ENCODE results near the gene MAST4. TPM values are rescaled to one million over a fixed set of nuclear protein-coding genes. Genes with fewer than 3 reads are reported as not detected.

Gene MAST4
- total RNA-seq, 1 donor from 2014 or later = 10.5 TPM

DNA sequence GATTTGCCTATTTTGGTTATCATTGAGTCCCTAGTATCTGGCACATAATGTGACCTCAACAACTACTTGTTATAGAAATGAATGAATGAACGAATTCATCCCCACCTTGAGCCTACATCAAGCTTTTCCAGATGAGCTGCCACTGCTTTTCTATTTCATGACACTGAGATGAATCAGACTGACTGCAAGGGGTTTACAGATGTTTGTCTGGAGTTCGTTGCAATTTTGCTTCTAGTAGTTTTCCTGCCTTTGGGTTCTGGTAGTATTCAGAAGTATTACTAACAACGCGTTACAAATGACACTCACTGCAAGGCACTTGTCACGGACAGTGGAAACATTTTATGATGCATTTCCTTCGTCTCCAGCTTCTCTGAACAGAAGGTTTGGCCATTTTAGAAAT is 378.1 kb downstream of the MAST4 start:
- no peak for DNase-seq (ENCODE audit: extremely low spot score, unreplicated experiment)
- H3K9me3 Mint-ChIP-seq (ENCODE audit: unreplicated experiment) = no peaks in the 10 kb centered on the region
- TF ChIP-seq, protein P1, sequence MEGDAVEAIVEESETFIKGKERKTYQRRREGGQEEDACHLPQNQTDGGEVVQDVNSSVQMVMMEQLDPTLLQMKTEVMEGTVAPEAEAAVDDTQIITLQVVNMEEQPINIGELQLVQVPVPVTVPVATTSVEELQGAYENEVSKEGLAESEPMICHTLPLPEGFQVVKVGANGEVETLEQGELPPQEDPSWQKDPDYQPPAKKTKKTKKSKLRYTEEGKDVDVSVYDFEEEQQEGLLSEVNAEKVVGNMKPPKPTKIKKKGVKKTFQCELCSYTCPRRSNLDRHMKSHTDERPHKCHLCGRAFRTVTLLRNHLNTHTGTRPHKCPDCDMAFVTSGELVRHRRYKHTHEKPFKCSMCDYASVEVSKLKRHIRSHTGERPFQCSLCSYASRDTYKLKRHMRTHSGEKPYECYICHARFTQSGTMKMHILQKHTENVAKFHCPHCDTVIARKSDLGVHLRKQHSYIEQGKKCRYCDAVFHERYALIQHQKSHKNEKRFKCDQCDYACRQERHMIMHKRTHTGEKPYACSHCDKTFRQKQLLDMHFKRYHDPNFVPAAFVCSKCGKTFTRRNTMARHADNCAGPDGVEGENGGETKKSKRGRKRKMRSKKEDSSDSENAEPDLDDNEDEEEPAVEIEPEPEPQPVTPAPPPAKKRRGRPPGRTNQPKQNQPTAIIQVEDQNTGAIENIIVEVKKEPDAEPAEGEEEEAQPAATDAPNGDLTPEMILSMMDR (IDR thresholded peaks at IDR 0.05) = no peak
- no peak overlapping the region for H3K27ac Mint-ChIP-seq (ENCODE audit: unreplicated experiment)
- no peaks in the 10 kb centered on the region for H3K4me1 Mint-ChIP-seq (ENCODE audit: unreplicated experiment)
- H3K27me3 Mint-ChIP-seq (ENCODE audit: unreplicated experiment) = peaks cover 4% of the 10 kb centered on the region
- no peaks in the 10 kb centered on the region for H3K36me3 Mint-ChIP-seq (ENCODE audit: unreplicated experiment)
- no peak overlapping the region for H3K4me3 Mint-ChIP-seq (ENCODE audit: unreplicated experiment)

DNA sequence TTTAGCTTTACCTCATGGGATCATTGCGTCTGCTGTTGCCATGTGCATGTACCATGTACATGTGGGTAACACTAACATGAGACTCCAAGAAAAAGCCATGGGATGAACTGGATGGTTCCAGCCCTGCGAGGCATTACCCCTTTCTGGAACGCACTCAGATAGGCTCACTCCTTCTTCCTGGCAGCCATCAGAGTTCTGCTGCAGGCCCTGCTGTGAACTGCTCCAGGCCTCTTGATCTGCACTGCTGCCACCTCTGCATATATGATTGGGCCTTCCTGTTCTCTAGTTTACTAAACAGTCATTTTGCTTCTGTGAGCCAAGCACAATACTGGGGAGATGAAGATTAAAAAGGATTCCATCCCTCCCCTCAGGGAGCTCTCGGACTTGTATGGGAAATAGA is 379.9 kb downstream of the MAST4 start:
- no peak for DNase-seq (ENCODE audit: extremely low spot score, unreplicated experiment)
- Mint-ChIP-seq H3K27ac (ENCODE audit: unreplicated experiment) (no peak overlapping the region), H3K27me3 (ENCODE audit: unreplicated experiment) (peaks cover 6% of the 10 kb centered on the region), H3K4me1 (ENCODE audit: unreplicated experiment) (no peaks in the 10 kb centered on the region), H3K9me3 (ENCODE audit: unreplicated experiment) (no peaks in the 10 kb centered on the region), H3K36me3 (ENCODE audit: unreplicated experiment) (no peaks in the 10 kb centered on the region), H3K4me3 (ENCODE audit: unreplicated experiment) (no peak overlapping the region)
- TF ChIP-seq, protein P1 (IDR thresholded peaks at IDR 0.05) = no peak

DNA sequence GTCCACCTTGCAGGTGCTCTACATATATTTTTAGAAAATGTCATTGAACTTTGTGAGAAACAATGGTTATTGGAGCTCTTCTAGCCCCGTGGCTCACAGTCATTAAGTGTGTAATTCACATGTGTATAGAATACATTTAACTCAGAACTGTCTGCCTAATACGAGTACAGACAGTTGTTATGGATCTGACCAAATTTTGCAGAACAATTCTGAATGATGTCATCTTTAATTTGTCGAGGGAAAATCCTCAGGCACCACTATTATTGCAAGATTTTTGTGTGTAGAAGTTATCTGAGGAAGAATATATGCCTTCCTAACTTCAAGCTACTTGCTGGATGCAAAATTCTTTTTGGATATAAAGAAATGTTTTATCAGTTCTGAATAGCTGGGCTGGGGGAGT is 383.5 kb downstream of the MAST4 start:
- Mint-ChIP-seq H3K4me3 (ENCODE audit: unreplicated experiment) (no peak overlapping the region), H3K4me1 (ENCODE audit: unreplicated experiment) (peaks cover 10% of the 10 kb centered on the region), H3K27me3 (ENCODE audit: unreplicated experiment) (peaks cover 6% of the 10 kb centered on the region), H3K36me3 (ENCODE audit: unreplicated experiment) (no peaks in the 10 kb centered on the region), H3K27ac (ENCODE audit: unreplicated experiment) (no peak overlapping the region), H3K9me3 (ENCODE audit: unreplicated experiment) (no peaks in the 10 kb centered on the region)
- TF ChIP-seq, protein P1 (IDR thresholded peaks at IDR 0.05) = no peak
- no peak for DNase-seq (ENCODE audit: extremely low spot score, unreplicated experiment)

DNA sequence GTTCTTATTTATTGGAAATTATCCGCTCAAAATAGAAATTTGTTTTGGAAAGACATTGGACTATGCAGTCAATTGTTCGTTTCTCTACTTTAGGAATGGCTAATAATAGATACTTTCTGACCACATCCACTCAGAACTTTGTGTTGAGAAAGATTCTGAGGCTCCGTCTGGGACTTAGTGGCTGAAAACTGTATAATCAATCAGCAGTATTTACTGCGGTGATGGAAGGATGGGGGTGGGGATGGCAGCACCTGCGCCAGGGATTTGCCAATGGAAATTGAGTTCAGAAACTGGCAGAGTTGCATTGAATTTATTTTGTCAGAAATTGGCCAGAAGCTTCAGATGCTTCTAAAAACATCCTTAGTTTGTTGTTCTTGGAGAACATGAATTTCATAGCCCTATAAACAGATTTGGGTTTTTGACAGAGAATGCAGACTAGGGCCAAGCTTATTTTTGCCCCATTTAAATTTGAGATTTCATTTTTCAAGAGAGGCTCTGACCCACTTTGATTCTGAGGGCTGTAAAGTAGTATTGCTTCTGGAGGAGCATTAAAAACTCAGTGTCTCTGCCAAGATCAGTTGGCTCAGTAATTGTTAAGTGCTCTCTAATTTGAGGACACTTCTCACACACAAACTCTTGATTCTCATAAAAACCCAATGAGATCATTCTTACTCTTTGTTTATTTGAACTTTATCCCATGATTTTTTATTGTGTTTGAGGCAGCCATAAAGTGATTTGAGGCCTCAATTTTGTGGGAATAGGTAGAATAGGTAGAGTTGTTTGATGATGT is 385.3 kb downstream of the MAST4 start:
- Mint-ChIP-seq H3K36me3 (ENCODE audit: unreplicated experiment) (no peaks in the 10 kb centered on the region), H3K27me3 (ENCODE audit: unreplicated experiment) (peaks cover 6% of the 10 kb centered on the region), H3K9me3 (ENCODE audit: unreplicated experiment) (no peaks in the 10 kb centered on the region), H3K4me3 (ENCODE audit: unreplicated experiment) (no peak overlapping the region), H3K27ac (ENCODE audit: unreplicated experiment) (no peak overlapping the region), H3K4me1 (ENCODE audit: unreplicated experiment) (peaks cover 16% of the 10 kb centered on the region)
- TF ChIP-seq, protein P1 (IDR thresholded peaks at IDR 0.05) = no peak
- no peak for DNase-seq (ENCODE audit: extremely low spot score, unreplicated experiment)

DNA sequence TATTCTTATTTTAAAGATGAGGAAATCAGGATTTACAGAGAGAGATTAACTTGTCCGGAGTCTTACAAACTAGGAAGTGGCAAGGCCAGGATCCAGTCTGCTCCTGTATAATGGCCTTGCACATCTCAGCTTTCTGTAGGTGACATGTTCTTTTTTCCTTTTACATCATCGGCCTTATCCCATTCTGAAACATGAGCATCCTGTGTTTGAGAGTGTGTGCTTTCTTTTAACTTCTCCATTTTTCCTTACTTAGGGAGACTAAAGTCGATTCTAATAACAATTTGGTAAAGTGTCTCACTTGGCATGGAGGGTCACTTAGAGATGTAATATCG is 385.8 kb downstream of the MAST4 start:
- Mint-ChIP-seq H3K27ac (ENCODE audit: unreplicated experiment) (no peak overlapping the region), H3K4me1 (ENCODE audit: unreplicated experiment) (peaks cover 21% of the 10 kb centered on the region), H3K27me3 (ENCODE audit: unreplicated experiment) (peaks cover 6% of the 10 kb centered on the region), H3K36me3 (ENCODE audit: unreplicated experiment) (no peaks in the 10 kb centered on the region), H3K9me3 (ENCODE audit: unreplicated experiment) (no peaks in the 10 kb centered on the region), H3K4me3 (ENCODE audit: unreplicated experiment) (no peak overlapping the region)
- DNase-seq (ENCODE audit: extremely low spot score, unreplicated experiment) = no peak
- TF ChIP-seq, protein P1 (IDR thresholded peaks at IDR 0.05) = no peak

All from osteocyte (in vitro differentiated cells).